Measurements from ENCODE around the gene CNTNAP2.
"Not testable (repeated sequence)": the region's sequence is repeated elsewhere in the genome, so short reads cannot be mapped to it uniquely, and the experiment has no call there.

The CNTNAP2 gene

DNA sequence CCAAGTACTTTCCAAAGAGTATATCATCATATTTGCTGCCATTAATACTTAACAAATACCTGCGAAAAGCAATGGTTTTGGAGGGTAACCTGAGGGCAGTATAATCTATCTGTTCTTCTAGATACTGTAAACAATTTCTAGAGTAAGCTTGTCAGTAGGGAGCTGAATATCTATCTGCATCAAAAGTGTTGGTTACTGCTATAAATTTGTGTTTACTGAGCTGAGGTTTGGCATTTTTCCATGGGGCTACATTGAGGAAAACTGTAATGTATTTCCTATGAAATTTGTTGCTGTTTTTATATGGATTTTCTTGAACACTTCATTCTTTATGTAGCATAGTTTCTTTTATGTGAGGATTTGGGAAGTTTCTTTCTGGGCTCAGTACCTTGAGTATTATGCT, 913.4 kb downstream of the CNTNAP2 start:
- no peak for DNase-seq

DNA sequence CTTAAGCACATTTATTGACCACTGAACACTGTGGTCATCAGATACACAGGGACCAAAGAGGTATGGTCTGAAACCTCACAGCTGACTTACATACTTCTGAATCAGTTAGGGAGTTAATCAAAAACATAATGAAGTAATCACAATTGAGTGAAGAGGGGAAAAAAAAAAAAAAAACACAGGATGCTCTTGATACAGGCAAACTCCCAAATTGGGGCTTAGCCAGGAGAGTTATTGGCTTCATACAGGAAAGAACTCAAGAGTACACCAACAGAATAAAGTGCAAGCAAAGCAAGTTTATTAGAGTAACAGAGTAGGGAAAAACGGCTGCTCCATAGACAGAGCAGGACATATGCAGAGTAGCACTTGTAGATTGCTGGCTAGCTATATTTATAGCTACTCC, 917.0 kb downstream of the CNTNAP2 start:
- no peak for DNase-seq

GRCh38 chr7:147041438-147041837, 924.8 kb downstream of the CNTNAP2 start:
- DNase-seq = no peak

DNA sequence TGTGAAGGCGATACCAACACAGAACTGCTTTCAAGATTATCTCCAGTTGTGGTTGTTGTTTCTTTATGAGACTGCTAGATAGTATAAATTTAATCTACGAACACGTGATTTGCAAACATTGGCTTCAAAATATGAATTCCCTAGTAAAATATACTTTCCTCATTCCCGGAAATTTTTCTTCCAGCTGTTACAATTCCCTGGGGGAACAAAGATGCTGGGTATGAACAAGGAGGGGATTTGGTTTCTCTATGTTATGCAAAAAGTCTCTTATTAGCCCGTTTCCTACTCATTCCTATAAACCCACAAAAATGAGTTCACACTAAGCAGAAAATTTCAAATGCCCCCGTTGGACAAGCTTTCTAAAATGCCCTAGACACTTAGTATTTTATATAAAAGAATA, 928.3 kb downstream of the CNTNAP2 start:
- no peak for DNase-seq

GRCh38 chr7:147047696-147048095, 931.1 kb downstream of the CNTNAP2 start:
- no peak for DNase-seq

DNA sequence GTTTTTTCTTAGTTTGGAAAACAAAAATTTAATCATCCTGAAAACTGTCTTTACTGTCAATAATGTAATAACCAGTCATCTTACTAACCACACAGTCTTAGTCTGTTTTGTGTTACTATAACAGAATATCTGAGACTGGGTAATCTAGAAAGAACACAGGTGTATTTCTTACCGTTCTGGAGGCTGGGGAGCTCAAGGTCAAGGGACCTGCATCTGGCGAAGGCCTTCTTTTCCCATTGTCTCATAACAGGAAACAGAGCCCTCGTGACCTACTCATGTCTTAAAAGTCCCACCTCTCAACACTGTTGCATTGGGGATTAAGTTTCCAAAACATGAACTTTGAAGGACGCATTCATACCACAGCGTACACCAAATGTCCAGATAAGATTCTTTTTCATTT, 932.3 kb downstream of the CNTNAP2 start:
- no peak for DNase-seq

- no peak for DNase-seq
Observed at GRCh38 chr7:147052818-147053217, 936.2 kb downstream of the CNTNAP2 start.

DNA sequence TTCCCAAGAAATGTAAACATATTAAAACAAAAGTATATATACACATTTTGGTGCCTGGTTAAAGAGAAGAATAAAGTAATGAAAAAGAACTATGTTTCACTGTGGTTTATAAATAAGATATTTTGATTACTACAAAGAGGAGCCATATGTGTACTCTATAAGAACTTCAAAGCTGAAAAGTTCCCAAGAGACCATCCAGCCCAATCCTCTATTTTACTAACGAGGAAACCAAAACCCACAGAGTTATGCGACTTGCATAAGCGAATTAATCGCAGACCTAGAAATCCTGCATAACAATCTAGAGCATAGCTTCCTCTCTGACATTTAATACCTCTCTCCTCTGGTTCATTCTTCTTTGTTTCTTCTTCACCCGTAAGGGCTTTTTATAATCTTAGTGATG, 937.1 kb downstream of the CNTNAP2 start:
- DNase-seq = no peak

- no peak for DNase-seq
Observed at GRCh38 chr7:147060070-147060469, 943.5 kb downstream of the CNTNAP2 start.

GRCh38 chr7:147062897-147063296, 946.3 kb downstream of the CNTNAP2 start:
- DNase-seq = no peak

GRCh38 chr7:147068842-147069241, 952.2 kb downstream of the CNTNAP2 start:
- DNase-seq = no peak

DNA sequence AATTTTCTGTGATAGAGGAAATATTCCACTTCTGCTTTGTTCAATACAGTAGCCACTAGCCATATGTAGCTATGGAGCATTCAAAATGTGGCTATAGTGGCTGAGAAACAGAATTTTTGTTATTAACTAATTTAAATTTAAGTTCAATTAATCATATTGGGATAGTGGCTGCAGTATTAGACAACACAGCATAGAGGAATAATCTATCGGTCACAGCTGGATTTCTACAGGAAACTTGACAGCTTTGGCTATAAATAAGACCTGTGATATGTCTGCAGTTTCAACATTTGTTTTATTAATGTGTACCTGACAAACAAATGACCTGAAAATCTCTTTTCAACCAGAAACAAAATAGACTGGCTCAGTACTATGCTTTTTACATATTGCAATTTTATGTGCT, 953.2 kb downstream of the CNTNAP2 start:
- DNase-seq = no peak

GRCh38 chr7:147070886-147071285, 954.3 kb downstream of the CNTNAP2 start:
- DNase-seq = no peak

DNA sequence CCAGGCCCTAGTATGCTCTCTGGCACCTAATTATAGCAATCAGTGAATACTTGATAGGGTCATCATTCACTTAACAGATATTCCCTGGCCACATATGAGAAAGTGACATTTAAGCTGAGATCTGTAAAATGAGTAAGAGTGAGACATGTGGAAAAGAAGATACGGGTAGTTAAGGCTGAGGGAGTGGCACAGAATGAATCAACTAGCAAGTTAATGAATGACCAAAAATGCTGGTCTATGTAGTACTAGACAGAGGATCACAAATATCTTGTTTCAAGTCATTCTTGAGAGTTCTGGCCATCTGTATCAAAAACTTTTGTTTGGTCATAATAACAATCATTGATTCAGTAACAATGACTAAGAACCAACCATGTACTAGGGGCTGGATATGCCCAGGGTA, 954.9 kb downstream of the CNTNAP2 start:
- DNase-seq = no peak

GRCh38 chr7:147078312-147078711, 961.7 kb downstream of the CNTNAP2 start:
- DNase-seq = no peak

- no peak for DNase-seq
Observed at GRCh38 chr7:147079083-147079482, 962.5 kb downstream of the CNTNAP2 start.

DNA sequence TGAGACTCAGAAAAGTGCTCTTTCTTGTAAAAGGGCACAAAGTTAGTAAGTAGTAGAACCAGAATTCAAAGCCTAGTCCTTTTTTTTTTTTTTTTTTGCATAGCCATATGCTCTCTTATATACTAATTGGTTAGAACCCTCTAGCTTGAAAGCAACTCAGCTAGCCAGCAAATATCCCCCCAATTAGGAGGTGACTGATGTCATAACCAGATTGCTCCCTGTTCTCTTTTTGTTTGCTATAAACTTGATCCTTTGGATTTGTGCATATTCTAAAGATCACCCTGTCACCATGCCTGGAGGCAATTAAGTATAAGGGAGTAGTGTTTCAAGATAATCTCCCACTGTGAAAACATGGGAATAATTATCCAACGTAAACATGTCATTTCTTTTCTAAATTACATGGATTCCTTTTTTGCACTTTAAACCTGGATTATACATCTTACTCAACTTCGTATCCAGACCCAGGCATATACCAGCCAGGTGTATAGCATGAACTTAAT, 963.4 kb downstream of the CNTNAP2 start:
- DNase-seq = no peak

- DNase-seq = no peak
Observed at GRCh38 chr7:147081117-147081516, 964.5 kb downstream of the CNTNAP2 start.

DNA sequence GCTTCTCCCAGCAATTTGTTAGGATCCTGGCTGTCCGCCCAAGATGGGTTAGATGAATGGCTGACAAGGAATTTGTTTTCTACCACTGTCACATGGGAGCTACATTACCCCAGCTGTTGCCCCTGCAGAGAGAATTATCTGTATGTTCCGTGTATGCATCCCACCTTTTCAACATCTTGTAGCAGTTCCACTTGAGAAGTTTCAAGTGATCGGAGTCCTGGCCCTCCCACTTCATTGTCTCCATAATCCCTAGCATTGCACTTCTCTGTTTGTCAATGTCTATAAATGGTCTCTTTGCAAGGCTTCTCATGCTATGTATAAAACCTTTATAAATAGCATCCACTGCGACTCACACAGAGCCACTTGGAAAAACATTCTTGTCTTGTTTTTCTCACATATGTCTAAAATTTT, 972.5 kb downstream of the CNTNAP2 start:
- no peak for DNase-seq

GRCh38 chr7:147089608-147090007, 973.0 kb downstream of the CNTNAP2 start:
- no peak for DNase-seq

DNA sequence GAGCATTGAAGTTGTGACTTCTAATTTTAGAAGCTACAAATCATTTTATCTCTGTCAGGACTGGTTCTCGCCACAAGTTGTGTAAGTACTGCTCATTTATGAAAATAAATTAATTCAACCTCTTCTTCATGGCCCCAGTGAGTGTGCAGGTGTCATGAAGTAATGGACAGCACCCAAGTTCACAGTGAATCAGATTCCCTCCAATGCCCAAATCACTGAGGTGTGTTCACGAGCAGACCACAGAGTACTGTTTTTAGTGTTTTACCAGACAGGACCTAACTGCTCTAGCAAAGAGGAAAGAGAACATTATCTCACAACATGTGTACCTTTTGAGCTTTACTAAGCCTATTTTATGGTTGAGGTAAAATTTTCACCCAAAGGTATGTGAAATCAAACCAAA, 980.0 kb downstream of the CNTNAP2 start:
- DNase-seq = no peak

- no peak for DNase-seq
Observed at GRCh38 chr7:147103224-147103623, 986.6 kb downstream of the CNTNAP2 start.

DNA sequence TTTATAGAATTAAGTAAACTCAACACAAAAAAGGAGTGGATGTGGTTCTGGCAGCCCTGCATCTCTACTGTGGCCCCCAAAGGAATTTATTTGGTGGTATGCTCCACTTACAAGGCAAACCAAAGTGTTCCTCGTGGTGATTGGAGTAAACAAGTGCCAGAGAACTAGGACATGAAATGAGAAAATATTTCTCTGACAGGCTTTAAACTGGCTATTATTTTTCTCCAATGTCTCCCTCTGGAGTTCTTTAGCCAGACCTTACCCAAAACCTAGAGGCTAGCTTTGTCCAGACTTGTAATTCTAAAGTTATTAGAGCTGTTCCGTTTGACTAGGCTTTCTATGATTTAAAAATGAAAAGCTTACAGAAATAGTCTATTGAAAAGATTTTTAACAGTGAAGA, 990.1 kb downstream of the CNTNAP2 start:
- no peak for DNase-seq

GRCh38 chr7:147114525-147114924, 997.9 kb downstream of the CNTNAP2 start:
- not testable (repeated sequence) for DNase-seq

DNA sequence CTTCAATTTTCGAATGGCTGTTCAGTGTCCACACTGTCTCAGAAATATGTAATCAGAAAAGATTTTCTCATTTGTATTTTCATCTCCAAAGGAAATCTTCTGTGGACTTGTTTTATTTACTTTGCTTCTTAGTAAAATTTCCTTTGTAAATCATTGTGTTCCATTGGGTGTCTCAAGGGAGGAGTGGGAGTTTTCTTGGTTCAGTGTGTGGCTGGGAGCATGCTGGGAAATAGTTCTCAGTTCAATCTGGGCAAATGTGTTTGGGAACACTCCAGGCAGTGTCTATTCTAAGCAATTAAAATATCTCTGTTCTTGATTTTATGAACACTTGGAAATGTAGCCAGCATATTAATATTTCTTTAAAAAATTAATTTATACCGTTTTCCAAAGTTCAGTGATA, 1019.8 kb downstream of the CNTNAP2 start:
- no peak for DNase-seq

All from right kidney (tissue), 1 donor.